GM23248 (cell line): ENCODE data around the gene CNGB1.

Experiments used
- EZH2 ChIP-seq: fragments of 200-600 bp; sonication (generic); IDR thresholded peaks from 2 replicates; pipeline ENCODE4 v1.6.1; 2018; ENCODE audit warnings: antibody characterized with exemption, mild to moderate bottlenecking; ENCODE audit not compliant: insufficient read depth, poor library complexity, severe bottlenecking
- EZH2phosphoT487 ChIP-seq: fragments of 200-600 bp; sonication (generic); IDR thresholded peaks from 2 replicates; pipeline ENCODE4 v1.6.1; 2018; ENCODE audit warnings: antibody characterized with exemption, moderate library complexity, mild to moderate bottlenecking, low read depth; ENCODE audit not compliant: insufficient read depth

DNA sequence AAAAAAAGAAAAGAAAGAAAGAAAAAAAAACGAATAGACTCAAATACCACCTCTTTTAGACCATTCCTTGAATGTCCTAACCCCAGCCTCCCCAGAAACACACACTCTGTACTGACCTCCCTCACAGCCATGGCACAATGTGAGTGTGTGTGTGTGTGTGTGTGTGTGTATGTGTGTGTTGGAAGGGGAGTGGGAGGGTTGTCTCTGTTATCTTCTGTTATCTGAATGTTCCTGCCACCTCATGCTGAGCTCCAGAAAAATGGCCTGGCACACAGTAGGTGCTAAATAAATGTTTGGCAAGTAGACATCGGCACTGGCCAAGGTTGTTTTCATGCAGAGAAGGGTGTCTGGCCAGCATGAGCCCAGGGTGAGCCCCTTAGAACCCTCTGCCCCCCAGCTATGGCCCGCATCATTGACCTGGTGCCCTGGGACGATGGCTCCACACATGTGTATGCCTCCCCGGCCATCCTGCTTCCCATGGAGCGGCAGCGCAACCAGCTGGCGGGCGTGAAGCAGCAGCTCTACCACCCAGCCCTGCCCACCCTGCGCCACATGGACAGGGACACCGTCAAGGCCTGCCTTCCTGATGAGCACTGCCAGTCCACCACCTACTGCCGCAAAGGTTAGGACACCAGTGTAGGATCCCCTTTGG lies 6.6 kb upstream of the CNGB1 start:
- TF ChIP-seq EZH2 (no peak), EZH2phosphoT487 (no peak)
